Sigmoid colon (tissue), 7 donors: Measurements from ENCODE around the gene NUDT22. TPM values are rescaled to one million over a fixed set of nuclear protein-coding genes. Genes with fewer than 3 reads are reported as not detected.

ENCODE experiments used
- DNase-seq: peaks from one replicate; pipeline ENCODE4 v3.0.0-alpha.2; 2019
- H3K27ac ChIP-seq, 4 donors: fragments of 200-600 bp; sonication (generic); one replicate each; pipeline ENCODE4 v1.5.1; 2016 to 2019; ENCODE audit warnings: mild to moderate bottlenecking in 1 of 4
- H3K27me3 ChIP-seq, 3 donors: fragments of 200-600 bp; sonication (generic); one replicate each; pipeline ENCODE4 v1.5.1; 2019; ENCODE audit warnings: mild to moderate bottlenecking in 1 of 3
- H3K36me3 ChIP-seq, 4 donors: fragments of 200-600 bp; sonication (generic); one replicate each; pipeline ENCODE4 v1.5.1; 2016 to 2019
- H3K4me1 ChIP-seq, 4 donors: fragments of 200-600 bp; sonication (generic); one replicate each; pipeline ENCODE4 v1.5.1; 2017 to 2019
- H3K4me3 ChIP-seq, 4 donors: fragments of 200-600 bp; sonication (generic); one replicate each; pipeline ENCODE4 v1.5.1; 2017 to 2019; ENCODE audit warnings: mild to moderate bottlenecking in 2 of 4, moderate library complexity in 1 of 4
- H3K9me3 ChIP-seq, 4 donors: fragments of 200-600 bp in 3 of 4; sonication (generic) in 3 of 4; one replicate each; pipeline versions ENCODE4 v1.5.1 to v1.6.1; 2013 to 2019
- EP300 ChIP-seq, 4 donors: sonication (generic); formaldehyde crosslinking; IDR thresholded peaks; one replicate each; pipeline ENCODE4 v1.6.1; 2017; ENCODE audit warnings: antibody characterized with exemption in 4 of 4
- POLR2A ChIP-seq, 2 donors: fragments of 450-650 bp; IDR thresholded peaks; one replicate each; pipeline ENCODE4 v1.6.1; 2016; ENCODE audit warnings: antibody characterized with exemption in 2 of 2, mild to moderate bottlenecking in 2 of 2, moderate library complexity in 2 of 2
- POLR2AphosphoS5 ChIP-seq, 4 donors: sonication (generic); formaldehyde crosslinking; IDR thresholded peaks; one replicate each; pipeline ENCODE4 v1.6.1; 2017; ENCODE audit warnings: antibody characterized with exemption in 4 of 4
- WGBS, 2 donors: extraction: QIAGEN DNeasy Blood & Tissue Kit; methylation state at CpG; one replicate each; pipeline ENCODE4 v1.1.7; 2013; 5-methylcytosine and 5-hydroxymethylcytosine counted together
- intact Hi-C: fragments of 100-400 bp; cut with DNase I; formaldehyde crosslinking; loops from one replicate; pipeline ENCODE4 v1.15.1; 2023
- polyA plus RNA-seq, 3 donors: library from polyadenylated mRNA; stranded (reverse); fragments of 200-250 nt; gene quantifications; one replicate each; pipeline ENCODE4 v1.2.3, GENCODE V29; 2013
- total RNA-seq, 4 donors: library from RNA; depleted of rRNA; stranded (reverse); fragments of >200 nt; gene quantifications; one replicate each; pipeline ENCODE4 v1.1.0, GENCODE V29; 2016
- TF ChIP-seq, protein P1 (sequence below), 4 experiments: fragments of 450-650 bp in 3 of 4; fragments of 200-600 bp in 1 of 4; IDR thresholded peaks; one replicate each; pipeline ENCODE4 v1.5.1; 2016 to 2019; ENCODE audit warnings: antibody characterized with exemption in 4 of 4, mild to moderate bottlenecking in 3 of 4, moderate library complexity in 2 of 4
- donor health status: healthy with polysubstance abuse.
- donor health status: Bipolar disorder and iron deficiency.
- donor health status: healthy.

NUDT22 gene
- total and polyA plus RNA-seq, 7 donors: 41.4 to 130 (median 64.8) TPM

DNA sequence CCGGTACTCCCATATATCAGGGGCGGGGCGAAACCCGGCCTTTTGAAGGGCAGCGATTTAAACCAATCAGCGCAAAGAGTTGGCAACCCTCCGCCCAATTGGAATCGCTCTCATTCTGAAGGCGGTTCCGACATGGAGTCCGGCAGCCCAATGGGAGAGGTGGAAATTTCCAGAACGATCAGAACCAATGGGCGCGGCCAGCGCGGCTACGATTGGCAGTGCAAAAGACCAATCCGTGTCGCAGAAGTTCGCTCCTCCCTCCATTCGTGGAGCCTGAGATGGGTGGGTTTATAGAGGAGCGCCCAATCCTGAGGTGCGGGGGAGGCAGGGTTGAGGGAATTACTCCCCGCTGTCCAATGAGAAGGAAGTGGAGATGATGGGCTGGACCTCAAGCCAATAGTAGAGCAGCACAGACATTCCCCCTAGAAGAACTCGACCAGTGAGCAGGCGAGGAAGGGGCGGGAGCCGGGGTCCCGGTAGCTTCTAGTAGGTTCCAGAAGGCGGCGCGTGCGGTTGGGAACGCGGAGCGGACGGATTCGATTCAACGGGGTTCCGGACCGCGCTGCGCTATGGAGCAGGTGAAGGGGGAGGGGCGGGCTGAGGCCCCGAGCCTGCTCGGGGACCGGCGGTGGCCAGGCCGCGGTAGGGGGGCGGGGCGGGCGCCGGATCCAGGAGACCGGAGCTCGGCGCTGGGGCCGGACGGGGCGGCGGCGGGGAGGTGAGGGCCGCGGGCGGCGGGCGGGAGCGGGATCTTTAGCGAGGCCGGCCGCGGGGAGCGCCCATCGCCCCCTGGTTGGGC lies 40.2 kb upstream of the NUDT22 start, which contains the start of gene STIP1:
Gene STIP1, plus strand, starts transcription at position 479 of the 799 bp plus-strand sequence. Its CDS starts 91 bp downstream, at position 570.
- peak within 1 kb of the TSS; percentile 58 to 66 (median 59) for H3K4me3 ChIP-seq
- H3K36me3 ChIP-seq: no peaks in the 10 kb centered on the region
- no peaks in the 10 kb centered on the region for H3K27me3 ChIP-seq
- WGBS, 2 donors: 1% methylated on average over 74 of the region's 74 CpGs
- peak; percentile 100 for DNase-seq
- no peaks in the 10 kb centered on the region for H3K9me3 ChIP-seq
- TF ChIP-seq POLR2AphosphoS5 (IDR thresholded peaks at IDR 0.05): peak; percentile 91 to 98 (median 94)
- TF ChIP-seq, protein P1, sequence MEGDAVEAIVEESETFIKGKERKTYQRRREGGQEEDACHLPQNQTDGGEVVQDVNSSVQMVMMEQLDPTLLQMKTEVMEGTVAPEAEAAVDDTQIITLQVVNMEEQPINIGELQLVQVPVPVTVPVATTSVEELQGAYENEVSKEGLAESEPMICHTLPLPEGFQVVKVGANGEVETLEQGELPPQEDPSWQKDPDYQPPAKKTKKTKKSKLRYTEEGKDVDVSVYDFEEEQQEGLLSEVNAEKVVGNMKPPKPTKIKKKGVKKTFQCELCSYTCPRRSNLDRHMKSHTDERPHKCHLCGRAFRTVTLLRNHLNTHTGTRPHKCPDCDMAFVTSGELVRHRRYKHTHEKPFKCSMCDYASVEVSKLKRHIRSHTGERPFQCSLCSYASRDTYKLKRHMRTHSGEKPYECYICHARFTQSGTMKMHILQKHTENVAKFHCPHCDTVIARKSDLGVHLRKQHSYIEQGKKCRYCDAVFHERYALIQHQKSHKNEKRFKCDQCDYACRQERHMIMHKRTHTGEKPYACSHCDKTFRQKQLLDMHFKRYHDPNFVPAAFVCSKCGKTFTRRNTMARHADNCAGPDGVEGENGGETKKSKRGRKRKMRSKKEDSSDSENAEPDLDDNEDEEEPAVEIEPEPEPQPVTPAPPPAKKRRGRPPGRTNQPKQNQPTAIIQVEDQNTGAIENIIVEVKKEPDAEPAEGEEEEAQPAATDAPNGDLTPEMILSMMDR (IDR thresholded peaks at IDR 0.05): peak in 2 of 4 experiments; percentile 17 to 27
- TF ChIP-seq POLR2A (IDR thresholded peaks at IDR 0.05): peak; percentile 46 to 60
- no peak for TF ChIP-seq EP300 (IDR thresholded peaks at IDR 0.05)
- intact Hi-C loops: loop anchor here (5.0 kb wide), 1 partner anchor 41 kb away; the partner anchor contains the start of genes NUDT22 and TRPT1
- H3K4me1 ChIP-seq: peaks cover 0 to 63% (median 42%) of the 10 kb centered on the region in 4 donors
- peak within 1 kb of the TSS; percentile 92 to 97 (median 94) for H3K27ac ChIP-seq

DNA sequence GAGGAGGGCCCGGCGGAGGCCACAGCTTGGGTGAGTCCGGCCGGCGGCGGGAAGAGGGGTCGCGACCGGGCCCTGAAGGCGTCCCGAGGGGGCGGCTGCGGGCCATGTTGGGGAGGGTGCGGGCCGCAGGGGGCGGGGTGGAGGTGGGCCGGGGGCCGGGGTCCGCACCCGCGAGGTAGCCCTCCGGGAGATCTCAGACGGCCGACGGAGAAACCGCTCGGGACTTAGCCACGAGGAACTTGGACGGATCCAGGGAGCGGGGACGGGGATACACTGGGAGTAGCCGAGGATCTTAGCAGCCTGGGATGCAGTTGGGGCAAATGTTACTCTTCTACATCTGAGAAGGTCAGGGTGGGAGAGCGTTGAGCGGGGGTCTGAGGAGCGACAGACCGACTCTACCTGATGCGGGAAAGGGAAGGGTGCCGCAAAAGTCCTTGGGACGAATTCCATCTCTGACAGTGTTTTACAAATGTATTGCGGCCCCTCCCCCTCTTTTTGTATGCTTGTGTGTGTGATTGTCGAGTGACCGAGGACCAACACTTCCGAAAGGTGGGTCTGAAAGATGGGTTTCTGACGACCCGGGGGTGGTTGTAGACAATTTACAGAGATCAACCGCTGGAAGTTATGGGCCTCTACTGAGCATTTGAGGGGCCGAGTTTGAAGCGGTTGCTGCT lies 39.4 kb upstream of the NUDT22 start:
- Histone ChIP-seq H3K4me3 (no peak overlapping the region), H3K4me1 (peaks cover 0 to 55% (median 37%) of the 10 kb centered on the region in 4 donors), H3K9me3 (no peaks in the 10 kb centered on the region), H3K27me3 (no peaks in the 10 kb centered on the region), H3K36me3 (no peaks in the 10 kb centered on the region), H3K27ac (no peak overlapping the region)
- 1% methylated on average over 48 of the region's 48 CpGs for WGBS, 2 donors
- intact Hi-C loops: loop anchor here (5.0 kb wide), 1 partner anchor 41 kb away; the partner anchor contains the start of genes NUDT22 and TRPT1
- peak; percentile 75 for DNase-seq
- TF ChIP-seq POLR2AphosphoS5 (IDR thresholded peaks at IDR 0.05): no peak
- TF ChIP-seq, protein P1 (IDR thresholded peaks at IDR 0.05): no peak
- no peak for TF ChIP-seq EP300 (IDR thresholded peaks at IDR 0.05)
- no peak for TF ChIP-seq POLR2A (IDR thresholded peaks at IDR 0.05)

DNA sequence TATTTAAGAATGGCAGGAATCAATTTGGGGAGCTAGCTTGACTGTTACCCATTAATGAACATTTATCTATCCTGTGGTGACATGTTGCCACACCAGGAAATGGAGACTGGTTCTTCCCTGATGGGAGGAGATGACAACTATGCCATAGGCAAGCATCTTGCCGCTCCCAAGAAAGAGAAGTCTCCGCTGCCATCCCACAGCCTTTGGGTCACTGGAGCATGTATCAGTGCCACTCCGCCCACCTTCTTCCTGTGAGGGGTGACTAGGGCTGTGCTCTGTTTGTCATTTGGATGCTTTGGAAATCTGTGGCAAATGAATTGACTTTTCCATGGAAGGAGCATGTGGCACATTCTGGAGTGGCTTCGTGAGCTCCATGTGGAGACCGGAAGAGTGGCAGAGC lies 33.6 kb upstream of the NUDT22 start:
- DNase-seq: no peak
- Histone ChIP-seq H3K27me3 (no peaks in the 10 kb centered on the region), H3K9me3 (no peaks in the 10 kb centered on the region), H3K27ac (no peak overlapping the region), H3K36me3 (peaks cover 41 to 51% (median 46%) of the 10 kb centered on the region in 4 donors), H3K4me3 (no peak overlapping the region), H3K4me1 (peaks cover 0 to 22% (median 11%) of the 10 kb centered on the region in 4 donors)
- intact Hi-C loops: no loop called here
- no peak for TF ChIP-seq EP300 (IDR thresholded peaks at IDR 0.05)
- no peak for TF ChIP-seq POLR2A (IDR thresholded peaks at IDR 0.05)
- TF ChIP-seq POLR2AphosphoS5 (IDR thresholded peaks at IDR 0.05): no peak
- TF ChIP-seq, protein P1 (IDR thresholded peaks at IDR 0.05): no peak
- WGBS, 2 donors: 92 to 93% methylated on average over 5 of the region's 5 CpGs

DNA sequence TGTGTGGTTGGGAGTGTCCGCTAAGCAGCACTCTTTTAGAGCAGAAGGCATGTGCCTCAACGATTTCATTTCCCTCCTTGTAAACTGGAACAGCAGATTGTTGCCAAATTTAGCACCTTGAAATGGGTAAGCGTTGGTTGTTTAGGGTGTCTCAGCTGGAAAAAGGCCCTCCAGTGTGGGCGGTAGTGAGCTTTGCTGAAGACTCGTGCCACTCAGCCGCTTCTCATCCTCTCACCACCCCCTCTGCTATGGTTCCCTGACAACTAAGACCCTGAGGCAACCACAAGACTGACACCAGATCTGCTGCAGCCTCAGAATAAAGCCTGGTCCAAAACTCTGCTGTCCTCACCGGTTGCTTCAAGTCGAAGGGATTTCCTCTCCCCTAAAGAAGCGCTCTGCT lies 29.4 kb upstream of the NUDT22 start:
- H3K4me1 ChIP-seq: peaks cover 0 to 1% (median 0%) of the 10 kb centered on the region in 4 donors
- intact Hi-C loops: no loop called here
- no peak overlapping the region for H3K4me3 ChIP-seq
- H3K27me3 ChIP-seq: no peaks in the 10 kb centered on the region
- H3K36me3 ChIP-seq: peaks cover 64 to 93% (median 80%) of the 10 kb centered on the region in 4 donors
- no peaks in the 10 kb centered on the region for H3K9me3 ChIP-seq
- DNase-seq: no peak
- no peak overlapping the region for H3K27ac ChIP-seq
- TF ChIP-seq, protein P1 (IDR thresholded peaks at IDR 0.05): no peak
- TF ChIP-seq POLR2A (IDR thresholded peaks at IDR 0.05): no peak
- TF ChIP-seq POLR2AphosphoS5 (IDR thresholded peaks at IDR 0.05): no peak
- no peak for TF ChIP-seq EP300 (IDR thresholded peaks at IDR 0.05)
- WGBS, 2 donors: 82 to 85% methylated on average over 9 of the region's 9 CpGs
